GM12875 (cell line): ENCODE data around the gene PHYKPL.

Experiments used
- H3K4me3 ChIP-seq: one replicate; pipeline ENCODE4 v1.5.1; 2011; ENCODE audit warnings: low read depth, low read length, control low read depth
- TF ChIP-seq, protein P1 (sequence below): IDR thresholded peaks from 2 replicates; pipeline ENCODE4 v1.5.1; 2011; ENCODE audit warnings: low read depth, mild to moderate bottlenecking, control low read depth, inconsistent platforms, low read length, moderate library complexity, borderline replicate concordance; ENCODE audit not compliant: insufficient read depth

PHYKPL gene

DNA sequence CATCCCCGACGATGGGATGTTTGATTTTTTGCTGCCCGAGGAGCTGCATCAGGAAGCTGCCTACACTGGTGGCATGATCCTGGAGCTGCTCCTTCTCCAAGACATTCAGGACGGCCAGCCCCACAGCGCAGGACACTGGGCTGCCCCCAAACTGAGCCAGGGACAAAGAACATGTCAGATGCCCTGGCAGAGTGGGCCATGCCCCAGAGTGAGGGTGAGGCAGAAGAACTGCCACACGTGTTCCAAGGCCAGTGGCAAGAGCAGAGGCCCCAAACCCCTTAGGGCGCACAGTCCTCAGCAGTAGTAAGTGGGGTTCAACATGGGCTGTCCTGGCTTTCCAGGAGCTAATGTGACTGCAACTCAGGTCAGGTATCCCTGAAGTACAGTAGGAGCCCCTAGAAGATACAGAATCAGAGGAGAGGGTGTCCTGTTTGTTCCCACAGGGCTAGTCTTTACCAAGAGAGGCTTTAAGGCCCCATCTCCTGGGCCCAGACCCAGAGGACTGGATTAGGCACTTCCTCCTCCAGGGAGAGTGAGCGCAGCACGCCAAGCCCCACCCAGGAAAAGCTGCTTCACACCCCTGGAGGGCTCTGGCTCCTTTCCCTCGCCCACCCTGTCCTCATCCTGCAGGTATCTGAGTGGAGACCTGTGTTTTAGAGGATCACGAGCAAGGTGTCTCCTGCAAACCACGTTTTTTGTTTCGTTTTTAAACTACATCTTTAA, 17.2 kb downstream of the PHYKPL start:
- TF ChIP-seq, protein P1, sequence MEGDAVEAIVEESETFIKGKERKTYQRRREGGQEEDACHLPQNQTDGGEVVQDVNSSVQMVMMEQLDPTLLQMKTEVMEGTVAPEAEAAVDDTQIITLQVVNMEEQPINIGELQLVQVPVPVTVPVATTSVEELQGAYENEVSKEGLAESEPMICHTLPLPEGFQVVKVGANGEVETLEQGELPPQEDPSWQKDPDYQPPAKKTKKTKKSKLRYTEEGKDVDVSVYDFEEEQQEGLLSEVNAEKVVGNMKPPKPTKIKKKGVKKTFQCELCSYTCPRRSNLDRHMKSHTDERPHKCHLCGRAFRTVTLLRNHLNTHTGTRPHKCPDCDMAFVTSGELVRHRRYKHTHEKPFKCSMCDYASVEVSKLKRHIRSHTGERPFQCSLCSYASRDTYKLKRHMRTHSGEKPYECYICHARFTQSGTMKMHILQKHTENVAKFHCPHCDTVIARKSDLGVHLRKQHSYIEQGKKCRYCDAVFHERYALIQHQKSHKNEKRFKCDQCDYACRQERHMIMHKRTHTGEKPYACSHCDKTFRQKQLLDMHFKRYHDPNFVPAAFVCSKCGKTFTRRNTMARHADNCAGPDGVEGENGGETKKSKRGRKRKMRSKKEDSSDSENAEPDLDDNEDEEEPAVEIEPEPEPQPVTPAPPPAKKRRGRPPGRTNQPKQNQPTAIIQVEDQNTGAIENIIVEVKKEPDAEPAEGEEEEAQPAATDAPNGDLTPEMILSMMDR: no peak
- no peak overlapping the region for H3K4me3 ChIP-seq

DNA sequence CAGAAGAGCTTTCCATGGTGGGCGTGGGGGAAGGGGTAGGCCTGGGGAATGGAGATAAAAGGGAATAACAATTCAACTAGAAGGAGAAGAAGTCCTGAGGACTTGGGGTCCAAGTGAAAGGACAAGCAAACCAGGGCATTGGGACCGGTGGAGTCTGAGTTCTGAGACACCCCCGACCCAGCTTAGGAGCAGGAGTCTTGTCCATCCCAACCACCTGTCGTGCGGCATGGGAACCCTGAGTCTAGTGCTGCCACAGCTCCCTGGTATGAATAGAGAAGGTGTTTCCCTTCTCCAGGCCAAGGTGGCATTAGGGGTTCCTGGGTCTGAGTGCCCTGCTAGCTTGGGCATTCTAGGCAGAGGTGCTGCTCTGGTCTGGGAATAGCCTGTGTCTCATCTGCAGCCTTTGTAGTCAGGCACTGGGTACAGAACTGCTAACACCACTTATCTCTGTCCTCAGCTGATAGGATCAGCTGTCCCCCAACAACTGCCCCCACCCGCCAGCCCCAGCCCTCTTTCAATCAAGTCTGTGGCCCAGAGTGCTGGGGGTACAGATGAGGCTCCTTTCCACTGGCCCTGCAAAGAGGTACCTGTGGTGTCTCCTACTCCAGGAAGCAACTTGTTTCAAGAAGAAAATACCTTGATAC, 18.3 kb downstream of the PHYKPL start:
- no peak overlapping the region for H3K4me3 ChIP-seq
- TF ChIP-seq, protein P1: no peak

DNA sequence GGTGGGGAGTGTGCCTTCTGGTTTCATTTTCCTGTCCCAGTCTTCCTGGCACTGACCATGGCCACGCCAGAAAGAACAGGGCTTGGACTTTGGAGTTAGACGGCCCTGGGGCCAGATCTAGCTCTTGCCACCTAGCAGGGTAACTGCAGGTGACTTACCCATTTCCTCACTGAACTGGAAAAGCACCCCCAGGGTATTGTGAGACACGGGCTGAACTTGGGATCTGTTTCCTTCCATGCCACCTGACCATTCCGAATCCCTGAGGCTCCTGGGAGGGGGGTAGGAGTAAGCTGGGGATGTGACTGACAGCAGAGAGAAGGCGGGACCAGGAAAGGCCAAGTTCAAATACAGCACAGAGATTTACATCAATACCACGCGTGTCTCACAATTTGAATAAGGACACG, 18.9 kb downstream of the PHYKPL start:
- TF ChIP-seq, protein P1: no peak
- H3K4me3 ChIP-seq: no peak overlapping the region

DNA sequence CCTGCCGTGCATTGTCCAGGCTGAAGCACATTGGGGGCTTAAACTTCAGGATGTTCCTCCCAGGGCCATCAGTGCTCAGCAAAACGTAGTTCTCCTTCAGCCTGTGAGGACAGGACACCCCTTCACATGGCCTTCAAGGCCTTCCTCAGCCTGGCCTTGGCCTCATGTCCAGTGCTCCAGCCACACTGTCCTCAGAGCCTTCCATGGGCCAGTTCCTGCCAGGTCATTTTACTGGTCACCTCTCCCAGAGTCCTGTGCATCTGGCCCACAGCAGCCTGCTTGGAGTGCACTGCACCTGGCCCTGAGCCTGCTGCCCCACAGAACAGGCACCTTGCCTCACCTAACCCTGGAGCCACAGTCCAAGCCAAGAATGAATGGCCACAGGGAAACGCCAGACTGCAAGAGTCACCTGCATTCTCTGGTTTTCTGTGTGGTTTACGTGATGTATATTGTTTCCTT, 19.6 kb downstream of the PHYKPL start:
- no peak overlapping the region for H3K4me3 ChIP-seq
- TF ChIP-seq, protein P1: no peak

DNA sequence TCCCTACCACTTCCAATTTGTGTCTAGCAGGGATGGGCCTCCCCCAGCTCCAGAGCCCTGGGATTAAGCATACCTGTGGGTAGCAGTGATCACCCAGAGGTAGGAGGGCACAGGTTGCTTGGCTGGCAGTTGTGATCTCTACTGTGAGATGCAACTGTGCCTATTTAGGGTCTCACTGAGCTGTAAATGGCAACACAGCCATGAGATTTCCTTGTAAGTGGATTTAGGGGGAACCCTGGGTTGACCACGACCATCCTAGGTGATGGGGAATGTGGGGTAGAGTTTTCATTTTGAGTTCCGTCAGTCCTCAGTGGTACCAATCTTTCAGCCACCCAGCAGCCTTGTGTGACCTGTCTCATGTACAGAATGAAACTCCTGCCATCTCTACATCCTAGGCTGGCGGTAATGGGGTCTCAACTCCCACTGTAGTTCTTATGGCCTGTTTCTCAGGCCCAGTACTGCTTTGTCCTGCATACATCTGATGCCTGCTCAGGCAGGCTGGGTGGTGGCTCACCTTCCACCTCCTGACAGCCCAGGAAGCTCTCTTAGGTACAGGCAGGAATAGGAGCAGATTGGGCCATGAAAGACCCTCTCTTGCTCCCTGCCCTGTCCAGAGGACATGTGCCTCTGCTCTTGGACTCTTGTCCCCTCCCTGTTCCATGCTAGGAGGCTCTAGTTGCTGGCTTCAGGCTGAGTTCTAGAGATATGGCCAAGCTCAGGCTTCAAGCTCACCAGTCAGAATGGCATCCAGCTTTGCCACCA, 20.2 kb downstream of the PHYKPL start:
- TF ChIP-seq, protein P1: no peak
- H3K4me3 ChIP-seq: no peak overlapping the region

DNA sequence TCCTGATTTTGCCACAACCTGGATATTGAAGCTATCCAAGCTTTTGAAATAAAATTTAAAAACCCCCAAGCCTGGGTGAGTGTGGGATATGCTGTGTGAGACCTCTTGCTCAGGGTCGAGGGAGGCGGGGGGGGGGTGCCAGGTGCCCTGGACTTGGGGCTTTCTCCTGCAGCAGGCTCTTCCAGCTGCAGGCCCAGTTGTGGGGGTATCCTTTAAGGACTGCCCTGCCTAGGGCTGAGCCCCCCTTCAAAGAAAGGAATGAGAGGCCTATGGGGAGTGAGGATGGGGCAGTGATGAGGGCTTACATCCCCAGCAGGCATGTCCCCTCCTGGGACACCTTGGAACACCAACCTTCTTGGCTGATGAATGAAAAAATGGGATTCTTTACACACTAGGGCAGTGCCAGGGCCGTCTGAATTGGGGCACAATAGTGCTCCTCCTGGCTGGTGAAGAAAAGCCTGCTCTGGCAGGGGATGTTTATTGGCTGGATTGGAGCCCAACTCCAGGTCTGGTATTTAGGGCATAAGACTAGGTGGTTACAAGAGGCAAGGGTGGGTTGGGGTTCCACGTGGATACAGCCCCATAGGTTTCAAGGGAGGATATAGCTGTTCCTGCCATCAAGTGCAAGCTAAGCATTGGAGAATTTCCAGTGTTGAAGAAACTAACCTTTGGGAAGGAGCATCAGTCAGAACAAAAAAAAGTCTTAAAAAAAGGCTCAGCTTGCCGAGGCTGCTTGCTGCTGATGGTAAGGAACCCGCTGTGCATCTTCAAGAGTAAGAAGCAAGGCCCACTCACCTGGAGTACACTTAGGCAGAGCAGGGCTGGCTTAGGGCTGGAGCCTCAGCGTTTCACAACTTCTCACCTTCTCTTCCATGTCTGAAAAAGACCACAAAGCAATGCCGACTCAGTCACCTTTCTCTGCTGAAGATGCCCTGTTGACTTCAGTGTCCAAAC, 21.2 kb downstream of the PHYKPL start:
- TF ChIP-seq, protein P1: no peak
- no peak overlapping the region for H3K4me3 ChIP-seq
